Coronary artery (tissue), 2 donors: ENCODE measurements around the gene ZFHX3.
A peak's percentile ranks its signal among the peaks of the same experiment; 100 is the strongest.

Source experiments
- DNase-seq: peaks from one replicate; pipeline ENCODE4 v3.0.0-alpha.2; 2017; ENCODE audit warnings: low spot score
- H3K27ac ChIP-seq, 2 donors: fragments of 200-600 bp; sonication (generic); one replicate each; pipeline ENCODE4 v1.5.1; 2016 to 2019
- H3K4me3 ChIP-seq: fragments of 200-600 bp; sonication (generic); 2 replicates; pipeline ENCODE4 v1.5.1; 2016; ENCODE audit warnings: mild to moderate bottlenecking, moderate library complexity
- TF ChIP-seq, protein P1 (sequence below): fragments of 200-600 bp; sonication (generic); IDR thresholded peaks from one replicate; pipeline ENCODE4 v1.5.1; 2019; ENCODE audit warnings: antibody characterized with exemption

ZFHX3 gene

DNA sequence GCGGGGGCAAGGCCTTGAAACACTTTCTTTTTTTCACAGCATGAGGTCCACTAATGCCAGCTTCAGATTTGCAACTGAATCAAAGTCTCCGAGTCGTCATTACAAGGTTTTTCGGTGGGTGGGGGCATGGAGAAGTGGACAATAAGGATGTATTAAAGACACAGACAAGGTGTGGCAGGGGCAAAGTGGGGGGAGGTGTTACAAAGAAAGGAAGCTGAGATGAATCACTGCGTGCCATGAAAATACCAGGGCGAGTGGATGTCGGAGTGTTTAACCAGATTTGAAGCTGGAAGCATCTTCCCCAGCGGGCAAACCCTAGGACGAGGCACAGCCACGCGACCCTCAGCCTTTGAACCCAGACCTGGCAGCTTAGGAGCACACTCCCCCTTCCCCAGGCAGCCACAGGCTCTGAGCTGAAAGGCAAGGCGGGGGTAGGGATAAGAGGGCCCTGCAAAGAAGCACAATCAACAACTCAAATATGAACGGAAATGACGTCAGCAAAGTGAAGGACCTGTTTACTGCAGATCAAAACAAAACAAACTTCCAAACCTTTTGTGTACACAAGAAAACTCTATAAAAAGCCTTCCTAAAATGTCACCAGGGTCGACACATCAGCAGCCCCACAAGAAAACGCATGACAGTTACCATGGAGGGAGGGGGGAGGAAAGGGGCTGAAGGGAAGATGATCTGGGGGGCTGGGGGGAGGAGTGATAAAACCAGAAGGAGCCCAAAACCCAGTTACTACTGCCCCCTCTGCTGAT lies 5.6 kb upstream of the ZFHX3 start:
- Histone ChIP-seq H3K27ac (peak overlapping the region; percentile 98 to 99), H3K4me3 (peak overlapping the region; percentile 43)
- DNase-seq, result no peak
- TF ChIP-seq, protein P1, sequence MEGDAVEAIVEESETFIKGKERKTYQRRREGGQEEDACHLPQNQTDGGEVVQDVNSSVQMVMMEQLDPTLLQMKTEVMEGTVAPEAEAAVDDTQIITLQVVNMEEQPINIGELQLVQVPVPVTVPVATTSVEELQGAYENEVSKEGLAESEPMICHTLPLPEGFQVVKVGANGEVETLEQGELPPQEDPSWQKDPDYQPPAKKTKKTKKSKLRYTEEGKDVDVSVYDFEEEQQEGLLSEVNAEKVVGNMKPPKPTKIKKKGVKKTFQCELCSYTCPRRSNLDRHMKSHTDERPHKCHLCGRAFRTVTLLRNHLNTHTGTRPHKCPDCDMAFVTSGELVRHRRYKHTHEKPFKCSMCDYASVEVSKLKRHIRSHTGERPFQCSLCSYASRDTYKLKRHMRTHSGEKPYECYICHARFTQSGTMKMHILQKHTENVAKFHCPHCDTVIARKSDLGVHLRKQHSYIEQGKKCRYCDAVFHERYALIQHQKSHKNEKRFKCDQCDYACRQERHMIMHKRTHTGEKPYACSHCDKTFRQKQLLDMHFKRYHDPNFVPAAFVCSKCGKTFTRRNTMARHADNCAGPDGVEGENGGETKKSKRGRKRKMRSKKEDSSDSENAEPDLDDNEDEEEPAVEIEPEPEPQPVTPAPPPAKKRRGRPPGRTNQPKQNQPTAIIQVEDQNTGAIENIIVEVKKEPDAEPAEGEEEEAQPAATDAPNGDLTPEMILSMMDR, result no peak

DNA sequence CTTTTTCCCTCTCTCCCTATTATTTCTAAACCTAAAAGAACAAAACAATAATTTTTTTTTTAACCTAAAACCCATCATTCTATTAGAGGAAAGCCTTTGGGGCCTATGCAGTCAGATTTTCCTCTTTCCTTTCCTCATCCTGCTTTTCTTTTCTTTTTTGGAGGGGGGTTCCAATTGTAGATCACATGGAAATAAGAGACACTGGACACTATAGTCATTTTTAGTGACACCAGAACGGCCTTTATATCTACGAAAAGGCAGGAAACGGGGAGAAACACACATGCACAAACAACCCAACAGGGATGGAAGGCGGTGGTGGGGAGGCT lies 5.1 kb upstream of the ZFHX3 start:
- TF ChIP-seq, protein P1, result no peak
- Histone ChIP-seq H3K27ac (peak overlapping the region; percentile 98 to 99), H3K4me3 (peak overlapping the region; percentile 43)
- no peak for DNase-seq

DNA sequence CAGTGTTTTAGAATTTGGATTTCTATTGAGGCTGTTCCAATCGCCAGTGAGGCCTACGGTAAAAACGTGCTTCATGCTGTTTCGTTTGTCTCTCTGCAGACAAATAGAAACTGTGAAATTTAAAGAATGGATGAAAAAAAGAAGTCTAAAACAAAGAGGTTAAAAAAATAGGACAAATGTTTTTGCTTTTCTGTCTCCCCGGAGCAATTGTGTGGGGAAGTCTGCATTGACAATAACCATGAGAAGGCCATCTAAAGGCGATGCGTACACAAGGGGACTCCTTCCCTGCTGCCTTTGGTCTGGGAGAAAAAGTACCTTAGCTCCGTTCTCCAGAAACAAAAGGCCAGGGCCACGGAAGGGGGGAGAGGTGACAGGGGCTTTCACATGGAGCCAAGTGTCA lies 4.6 kb upstream of the ZFHX3 start:
- peak overlapping the region; percentile 98 to 99 for H3K27ac ChIP-seq
- peak overlapping the region; percentile 43 for H3K4me3 ChIP-seq
- no peak for DNase-seq
- TF ChIP-seq, protein P1, result no peak

DNA sequence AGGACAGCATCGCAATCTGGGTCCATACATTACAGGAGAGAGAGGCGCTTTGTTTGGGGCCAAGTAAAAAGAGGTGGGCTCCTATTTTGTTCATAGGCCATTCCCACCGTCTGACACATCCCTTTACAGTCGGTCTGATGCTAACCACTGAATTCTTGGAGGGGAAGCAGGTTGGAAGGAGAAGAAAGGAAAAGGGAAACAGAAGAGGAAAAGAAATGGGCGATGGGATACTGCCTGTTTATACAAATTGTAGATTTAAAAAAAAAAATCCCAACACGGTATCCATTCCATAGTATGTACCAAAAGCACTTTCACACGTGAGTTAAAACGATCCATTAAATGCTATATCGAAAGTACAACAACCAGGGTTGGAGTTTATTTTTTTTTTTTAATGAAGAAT lies 4.0 kb upstream of the ZFHX3 start:
- H3K4me3 ChIP-seq, result no peak overlapping the region
- peak overlapping the region; percentile 98 to 99 for H3K27ac ChIP-seq
- TF ChIP-seq, protein P1, result no peak
- DNase-seq, result no peak

DNA sequence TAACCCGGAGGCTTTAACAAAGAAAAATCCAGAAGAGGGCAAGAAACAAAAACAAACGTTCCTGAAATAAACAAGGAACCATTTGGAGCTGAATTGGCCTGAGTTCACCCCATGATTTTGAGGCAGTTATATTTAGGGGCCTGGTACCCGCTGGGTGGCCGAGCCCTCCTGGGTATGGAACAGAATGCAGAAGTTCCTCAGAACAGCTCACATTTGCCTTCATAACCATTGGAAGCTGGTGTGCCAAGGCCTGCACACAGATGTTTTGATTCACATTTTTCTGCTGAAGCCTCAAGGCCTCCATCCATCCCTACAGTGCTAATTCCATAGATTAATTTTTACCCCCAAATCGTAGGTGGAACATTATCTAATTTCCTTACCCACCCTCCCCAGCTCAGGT lies 3.3 kb upstream of the ZFHX3 start:
- H3K4me3 ChIP-seq, result peak overlapping the region; percentile 14
- DNase-seq, result no peak
- TF ChIP-seq, protein P1, result no peak
- peak overlapping the region; percentile 98 to 99 for H3K27ac ChIP-seq

DNA sequence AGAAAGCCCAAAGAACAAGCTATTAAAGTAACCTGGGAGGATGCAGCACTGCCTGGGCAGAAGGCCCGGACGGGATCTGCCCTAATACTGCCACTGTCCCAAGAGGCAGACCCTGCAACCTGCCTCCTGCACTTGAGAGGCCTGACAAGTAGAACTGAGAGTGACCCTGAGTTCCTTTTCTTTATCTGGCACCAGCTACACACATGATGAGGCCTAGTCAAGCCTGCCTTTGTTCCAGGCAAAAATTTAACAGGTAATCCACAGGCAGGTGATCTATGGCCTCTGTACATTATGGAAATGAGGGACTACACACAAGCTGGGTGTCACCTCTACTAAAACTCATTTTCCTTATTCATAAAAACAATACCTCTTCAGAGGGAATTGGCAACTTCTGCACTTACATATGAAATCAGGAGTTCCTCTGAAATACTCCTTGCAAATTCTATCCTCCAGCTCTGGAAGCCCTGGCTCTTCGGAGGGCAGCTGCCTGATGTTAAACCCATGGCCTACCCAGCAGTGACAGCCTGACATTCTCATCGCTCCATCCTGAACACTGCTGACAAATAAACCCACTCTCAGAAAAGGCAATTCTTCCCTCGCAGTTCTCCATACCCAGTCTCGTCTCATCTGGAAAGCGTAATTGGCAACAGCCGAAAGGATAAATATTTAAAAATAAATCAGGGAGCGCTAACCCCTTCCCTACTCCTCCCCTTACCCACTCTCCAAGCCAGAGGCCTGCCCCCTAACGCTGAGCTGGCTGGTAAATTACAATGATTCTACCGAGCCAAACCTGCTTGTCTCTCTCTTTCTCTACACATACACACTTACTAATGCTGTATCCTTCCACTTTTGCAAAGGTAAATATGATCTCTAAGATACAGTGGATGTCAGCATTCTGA lies 2.5 kb upstream of the ZFHX3 start:
- TF ChIP-seq, protein P1, result no peak
- Histone ChIP-seq H3K4me3 (peak overlapping the region; percentile 8), H3K27ac (peak overlapping the region; percentile 98 to 99)
- no peak for DNase-seq
